Ovary (tissue), 10 donors: ENCODE results near the gene TNIK. TPM values are rescaled to one million over a fixed set of nuclear protein-coding genes. Genes with fewer than 3 reads are reported as not detected.

Source experiments
- DNase-seq, 5 donors: peaks; one replicate each; pipeline ENCODE4 v3.0.0-alpha.2; 2019 to 2020
- H3K27ac ChIP-seq, 2 donors: fragments of 200-600 bp; one replicate each; pipeline versions ENCODE4 v1.5.1 to v1.8.0; 2019 to 2022
- H3K27me3 ChIP-seq: fragments of 200-600 bp; one replicate; pipeline ENCODE4 v1.8.0; 2022
- H3K36me3 ChIP-seq: fragments of 200-600 bp; sonication (generic); one replicate; pipeline ENCODE4 v1.5.1; 2019
- H3K4me1 ChIP-seq: one replicate; pipeline ENCODE4 v1.8.1; 2013; ENCODE audit warnings: mild to moderate bottlenecking, moderate library complexity; ENCODE audit not compliant: insufficient read depth
- H3K4me3 ChIP-seq: fragments of 200-600 bp; sonication (generic); one replicate; pipeline ENCODE4 v1.5.1; 2017
- H3K9me3 ChIP-seq, 2 donors: fragments of 200-600 bp in 1 of 2; sonication (generic) in 1 of 2; one replicate each; pipeline versions ENCODE4 v1.5.1 to v1.8.1; 2013 to 2019; ENCODE audit warnings: mild to moderate bottlenecking in 1 of 2, moderate library complexity in 1 of 2
- EP300 ChIP-seq: sonication (generic); formaldehyde crosslinking; IDR thresholded peaks from one replicate; pipeline ENCODE4 v1.6.1; 2017; ENCODE audit warnings: antibody characterized with exemption
- POLR2A ChIP-seq: fragments of 450-650 bp; IDR thresholded peaks from one replicate; pipeline ENCODE4 v1.6.1; 2017; ENCODE audit warnings: antibody characterized with exemption, mild to moderate bottlenecking, moderate library complexity
- WGBS, 3 donors: extraction: QIAGEN DNeasy Blood & Tissue Kit in 1 of 3; methylation state at CpG; one replicate each; pipeline versions ENCODE4 v1.1.5 to v1.1.7; 2013 to 2017; 5-methylcytosine and 5-hydroxymethylcytosine counted together
- intact Hi-C, 4 donors: fragments of 100-400 bp; cut with DNase I; formaldehyde crosslinking; loops; one replicate each; pipeline versions ENCODE4 v1.11.0 to v1.15.1; 2022 to 2023
- long read RNA-seq, 3 donors: library from polyadenylated mRNA in 2 of 3; unstranded in 2 of 3; transcript quantifications; one replicate each; pipeline ENCODE4 v2.0.0 and lab custom pipeline, GENCODE V29; 2021 to 2026
- polyA plus RNA-seq, 2 donors: library from polyadenylated mRNA; stranded (reverse); fragments of 200-250 nt in 1 of 2; fragments of 350-450 nt in 1 of 2; fragmentation: Illumina TruSeq in 1 of 2; extraction: RNeasy Lipid Tissue Mini Kit (QIAGEN cat#74804) in 1 of 2; gene quantifications; one replicate each; pipeline ENCODE4 v1.2.3, GENCODE V29; 2013 to 2014
- total RNA-seq, 7 donors: library from RNA; depleted of rRNA in 2 of 7; stranded (reverse); fragments of >200 nt in 2 of 7; fragmentation: NEBNext Ultra II Directional in 3 of 7; extraction: Animal tissue kit (Norgen Biotek cat#: 25700) in 3 of 7; gene quantifications; one replicate each; pipeline versions ENCODE4 v1.1.0 to v1.2.4, GENCODE V29; 2016 to 2023
- TF ChIP-seq, protein P1 (sequence below), 3 donors: fragments of 450-650 bp in 2 of 3; fragments of 200-600 bp in 1 of 3; IDR thresholded peaks; one replicate each; pipeline versions ENCODE4 v1.5.1 to v1.8.0; 2016 to 2022; ENCODE audit warnings: antibody characterized with exemption in 3 of 3, mild to moderate bottlenecking in 1 of 3
- donor health status: DM: no; HTN: no; CAD: no; lungs with moderate emphysema.
- donor health status: DM: no; HTN: no; CAD: no.
- donor health status: Bipolar disorder and iron deficiency.
- donor health status: DM: yes; HTN: yes; CAD: no.
- donor health status: DM: no; HTN: no; CAD: no.
- donor health status: DM: yes; HTN: yes; CAD: no.

Gene TNIK
- 1 to 10 TPM; 2.2 to 6.3 (median 4.5) TPM for total RNA-seq
- 1 to 10 TPM; 1.1 to 9.5 TPM for polyA plus RNA-seq
- long read RNA-seq, donor 1, partial matches to known transcripts: 1 of 2 reads
- long read RNA-seq, donor 1, other reads (novel, unspliced or antisense): 1 of 2 reads
- long read RNA-seq, donor 2, partial matches to known transcripts: 0 of 1 reads
- long read RNA-seq, donor 2, other reads (novel, unspliced or antisense): 0 of 1 reads
- long read RNA-seq, donor 3, partial matches to known transcripts: 1 of 1 reads
- long read RNA-seq, donor 3, other reads (novel, unspliced or antisense): 0 of 1 reads

DNA sequence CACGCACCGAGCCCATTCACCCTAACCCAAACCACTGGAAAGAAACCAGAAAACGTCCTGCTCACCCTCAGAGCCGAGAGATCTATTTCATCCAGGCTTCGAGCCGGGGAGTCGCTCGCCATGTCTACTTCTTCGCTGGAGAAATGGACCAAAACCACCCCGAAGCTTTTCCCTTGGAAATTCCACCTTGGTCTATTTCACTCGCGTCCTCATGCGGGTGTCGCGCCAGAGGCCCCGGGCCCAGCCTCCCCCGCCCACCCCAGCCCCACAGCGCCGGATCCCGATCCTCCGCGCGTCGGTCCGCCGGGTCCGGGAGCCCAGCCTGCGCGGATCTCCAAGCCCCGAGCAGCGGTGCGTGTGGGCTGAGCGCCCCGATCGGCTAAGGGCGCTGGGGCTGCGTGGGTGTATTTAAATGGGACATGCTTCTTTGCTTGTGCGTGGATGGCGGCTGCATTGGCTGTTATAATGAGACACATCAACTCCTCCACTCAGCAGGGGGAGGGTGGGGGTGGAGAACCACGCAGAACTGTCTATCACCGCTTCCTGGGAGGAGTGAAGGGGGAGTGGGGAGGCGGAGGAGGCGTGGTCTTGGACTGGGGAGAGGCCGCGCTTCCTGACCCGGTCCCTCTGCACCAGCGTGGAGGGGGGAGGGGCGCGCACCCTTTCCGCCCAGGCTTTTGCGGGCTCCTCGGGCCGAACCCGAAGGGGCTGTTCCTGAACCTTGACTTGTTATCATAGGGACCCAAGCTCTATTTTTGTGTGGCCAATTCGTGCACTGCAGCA, at the start of gene TNIK:
TNIK (minus strand) TSS at position 464 of the 783 bp plus-strand sequence; CDS start at position 122, 342 bp downstream.
- intact Hi-C loops: loop anchor here in 1 of 4 donors (10.0 kb wide), 1 partner anchor 265 kb away; no protein-coding TSS in a partner anchor
- peak within 1 kb of the TSS; percentile 23 to 29 for H3K27ac ChIP-seq

DNA sequence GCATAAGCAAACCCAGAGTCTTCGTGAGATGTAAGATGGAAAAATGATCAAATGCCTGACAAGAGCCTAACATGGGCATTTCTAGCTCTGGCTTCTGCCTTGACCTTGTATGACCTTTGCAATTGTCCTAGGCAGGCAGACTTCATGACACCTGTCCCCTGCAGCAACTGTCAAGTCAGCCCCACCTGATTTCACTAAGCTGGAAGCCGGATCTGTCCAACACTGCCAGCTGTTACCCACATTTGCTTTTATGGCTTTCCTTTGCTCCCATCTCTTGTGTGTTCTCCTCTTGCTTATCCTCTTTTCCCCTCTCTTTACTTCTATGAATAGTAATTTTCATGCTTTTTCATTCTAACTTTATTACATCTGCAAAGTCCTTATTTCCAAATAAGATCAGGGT, 48.5 kb upstream of the TNIK start:
- TF ChIP-seq, protein P1, sequence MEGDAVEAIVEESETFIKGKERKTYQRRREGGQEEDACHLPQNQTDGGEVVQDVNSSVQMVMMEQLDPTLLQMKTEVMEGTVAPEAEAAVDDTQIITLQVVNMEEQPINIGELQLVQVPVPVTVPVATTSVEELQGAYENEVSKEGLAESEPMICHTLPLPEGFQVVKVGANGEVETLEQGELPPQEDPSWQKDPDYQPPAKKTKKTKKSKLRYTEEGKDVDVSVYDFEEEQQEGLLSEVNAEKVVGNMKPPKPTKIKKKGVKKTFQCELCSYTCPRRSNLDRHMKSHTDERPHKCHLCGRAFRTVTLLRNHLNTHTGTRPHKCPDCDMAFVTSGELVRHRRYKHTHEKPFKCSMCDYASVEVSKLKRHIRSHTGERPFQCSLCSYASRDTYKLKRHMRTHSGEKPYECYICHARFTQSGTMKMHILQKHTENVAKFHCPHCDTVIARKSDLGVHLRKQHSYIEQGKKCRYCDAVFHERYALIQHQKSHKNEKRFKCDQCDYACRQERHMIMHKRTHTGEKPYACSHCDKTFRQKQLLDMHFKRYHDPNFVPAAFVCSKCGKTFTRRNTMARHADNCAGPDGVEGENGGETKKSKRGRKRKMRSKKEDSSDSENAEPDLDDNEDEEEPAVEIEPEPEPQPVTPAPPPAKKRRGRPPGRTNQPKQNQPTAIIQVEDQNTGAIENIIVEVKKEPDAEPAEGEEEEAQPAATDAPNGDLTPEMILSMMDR (IDR thresholded peaks at IDR 0.05): no peak
- no peak for TF ChIP-seq EP300
- TF ChIP-seq POLR2A: no peak
- intact Hi-C loops: no loop called here

More for the DNA sequence above, at the start of gene TNIK:
- Histone ChIP-seq H3K27me3 (no peaks in the 10 kb centered on the region), H3K4me1 (peaks cover 3% of the 10 kb centered on the region), H3K36me3 (no peaks in the 10 kb centered on the region), H3K4me3 (peak within 1 kb of the TSS; percentile 80), H3K9me3 (no peaks in the 10 kb centered on the region)
- WGBS, 3 donors: 0 to 1% (median 0%) methylated on average over 52 to 55 of the region's 55 CpGs
- TF ChIP-seq, protein P1 (IDR thresholded peaks at IDR 0.05): peak in 2 of 3 donors; percentile 14 to 21
- TF ChIP-seq EP300: no peak
- peak; percentile 73 to 82 (median 81) for DNase-seq

DNA sequence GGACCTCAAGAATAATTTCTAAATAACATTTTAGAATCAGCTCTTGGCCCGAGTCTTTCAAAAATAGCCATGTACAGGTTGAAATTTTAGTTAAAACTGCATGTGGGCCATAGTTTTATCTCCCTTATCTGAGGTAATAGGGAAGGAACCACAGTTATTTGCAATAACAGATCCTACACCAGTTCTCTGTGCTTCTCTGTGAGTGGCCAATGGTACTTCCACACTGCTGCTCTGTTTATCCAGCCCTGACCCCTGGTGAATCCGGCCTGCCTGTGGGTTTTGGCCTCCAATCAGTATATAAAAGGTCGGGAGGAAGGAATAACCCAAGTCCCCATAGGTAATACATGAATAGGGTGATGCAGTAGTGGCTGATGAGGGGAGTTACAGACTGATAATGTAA, 48.0 kb upstream of the TNIK start:
- intact Hi-C loops: no loop called here

More for the DNA sequence above, 48.5 kb upstream of the TNIK start:
- no peaks in the 10 kb centered on the region for H3K4me1 ChIP-seq
- H3K27ac ChIP-seq: no peak overlapping the region
- no peak overlapping the region for H3K4me3 ChIP-seq
- DNase-seq: no peak
- WGBS, 3 donors: 83 to 89% (median 85%) methylated on average over 2 of the region's 2 CpGs
- H3K9me3 ChIP-seq: no peaks in the 10 kb centered on the region
- H3K36me3 ChIP-seq: no peaks in the 10 kb centered on the region
- no peaks in the 10 kb centered on the region for H3K27me3 ChIP-seq

DNA sequence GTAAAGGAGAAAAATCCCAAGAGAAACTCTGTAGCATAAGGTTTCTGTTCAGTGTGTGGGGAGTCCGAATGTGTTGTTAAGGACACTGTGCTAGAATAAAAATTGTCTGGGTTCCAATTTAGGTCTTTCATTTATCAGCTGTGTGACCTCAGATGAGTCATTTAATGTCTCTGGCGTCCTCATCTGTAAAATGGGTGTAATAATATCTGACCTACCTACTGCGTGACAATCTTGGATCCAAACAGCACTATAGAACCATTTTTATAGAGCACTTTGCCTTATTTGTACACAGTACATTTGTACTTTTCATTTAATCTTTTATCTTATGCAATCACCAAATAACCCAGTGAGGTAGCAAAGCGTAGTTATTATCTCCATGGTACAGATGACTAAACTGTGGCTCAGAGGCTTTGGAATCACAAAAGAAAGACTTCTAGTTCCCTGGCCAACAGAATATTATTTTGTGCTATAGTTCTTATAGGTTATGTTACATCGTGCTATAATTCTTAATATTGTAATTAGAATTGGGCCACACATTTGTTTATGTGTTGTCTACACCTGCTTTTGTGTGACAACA, 46.6 kb upstream of the TNIK start:
- no peak for DNase-seq
- Histone ChIP-seq H3K4me3 (no peak overlapping the region), H3K9me3 (no peaks in the 10 kb centered on the region), H3K27me3 (no peaks in the 10 kb centered on the region), H3K4me1 (no peaks in the 10 kb centered on the region), H3K27ac (no peak overlapping the region), H3K36me3 (no peaks in the 10 kb centered on the region)
- WGBS, 3 donors: 81 to 89% (median 85%) methylated on average over 5 of the region's 5 CpGs
- intact Hi-C loops: no loop called here
- no peak for TF ChIP-seq EP300
- TF ChIP-seq, protein P1 (IDR thresholded peaks at IDR 0.05): no peak
- TF ChIP-seq POLR2A: no peak

More for the DNA sequence above, 48.0 kb upstream of the TNIK start:
- Histone ChIP-seq H3K4me3 (no peak overlapping the region), H3K4me1 (no peaks in the 10 kb centered on the region), H3K9me3 (no peaks in the 10 kb centered on the region), H3K27ac (no peak overlapping the region), H3K27me3 (no peaks in the 10 kb centered on the region), H3K36me3 (no peaks in the 10 kb centered on the region)
- WGBS, 3 donors: 45 to 47% (median 45%) methylated on average over 3 of the region's 3 CpGs
- TF ChIP-seq, protein P1 (IDR thresholded peaks at IDR 0.05): no peak
- TF ChIP-seq POLR2A (no peak), EP300 (no peak)
- DNase-seq: no peak
